MG63 (cell line): ENCODE results near the gene PLS3. TPM values are rescaled to one million over a fixed set of nuclear protein-coding genes. Genes with fewer than 3 reads are reported as not detected.
"Not testable (repeated sequence)": the region's sequence is repeated elsewhere in the genome, so short reads cannot be mapped to it uniquely, and the experiment has no call there.

ENCODE experiments used
- DNase-seq: peaks from one replicate; pipeline ENCODE4 v3.0.0-alpha.2; 2020
- H3K27me3 ChIP-seq: fragments of 250-450 bp; sonication (Bioruptor Pico); 2 replicates; pipeline ENCODE4 v1.5.1; 2020; ENCODE audit warnings: mild to moderate bottlenecking, moderate library complexity
- H3K36me3 ChIP-seq: fragments of 250-450 bp; sonication (Bioruptor Pico); 2 replicates; pipeline ENCODE4 v1.5.1; 2020; ENCODE audit warnings: mild to moderate bottlenecking, moderate library complexity
- H3K4me3 ChIP-seq: fragments of 250-450 bp; sonication (Bioruptor Pico); 2 replicates; pipeline ENCODE4 v1.5.1; 2020; ENCODE audit warnings: mild to moderate bottlenecking, moderate library complexity
- H3K9me3 ChIP-seq: fragments of 250-450 bp; sonication (Bioruptor Pico); 2 replicates; pipeline ENCODE4 v1.5.1; 2020; ENCODE audit warnings: mild to moderate bottlenecking, moderate library complexity
- total RNA-seq: library from RNA; depleted of rRNA; stranded (reverse); fragments of >200 nt; shearing (Covaris generic); gene quantifications from 2 replicates; pipeline ENCODE4 v1.2.3, GENCODE V29; 2014; ENCODE audit warnings: low replicate concordance; rRNA removed

The PLS3 gene
- 112 and 140 TPM in 2 replicates for total RNA-seq

DNA sequence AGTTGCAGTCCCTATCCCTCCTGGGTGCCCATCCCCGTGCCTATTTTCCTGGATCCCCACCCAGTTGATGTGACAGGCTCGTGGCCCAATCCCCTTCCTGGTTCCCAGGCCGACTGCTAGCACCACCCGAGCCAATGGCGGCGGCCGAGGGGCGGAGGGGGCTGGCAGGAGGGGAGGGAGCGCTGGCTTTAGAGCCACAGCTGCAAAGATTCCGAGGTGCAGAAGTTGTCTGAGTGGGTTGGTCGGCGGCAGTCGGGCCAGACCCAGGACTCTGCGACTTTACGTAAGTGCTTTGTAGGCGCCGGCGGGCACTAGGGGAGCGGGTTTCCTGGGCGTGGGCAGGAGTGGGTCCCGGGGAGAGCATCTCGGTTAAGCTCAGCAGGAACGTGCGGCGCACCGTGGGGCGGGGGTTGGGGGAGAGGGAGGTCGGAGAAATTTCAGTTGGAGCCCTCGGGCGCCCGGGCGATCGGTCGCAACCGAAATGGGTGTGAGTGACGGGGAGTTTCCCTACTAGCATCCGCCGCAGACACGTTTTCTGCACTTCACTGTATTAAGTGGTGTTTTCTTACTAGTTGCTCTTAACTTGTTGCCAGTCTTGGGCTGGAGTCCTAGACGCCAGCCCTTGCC, at the start of gene PLS3:
TSS of gene PLS3 (plus strand) at position 197 of the 627 bp plus-strand sequence. CDS start 49,077 bp downstream, outside the sequence.
- Histone ChIP-seq H3K4me3 (peak within 1 kb of the TSS; percentile 69), H3K27me3 (no peaks in the 10 kb centered on the region), H3K9me3 (no peaks in the 10 kb centered on the region), H3K36me3 (no peaks in the 10 kb centered on the region)
- DNase-seq, result peak; percentile 89

- Histone ChIP-seq H3K27me3 (no peaks in the 10 kb centered on the region), H3K9me3 (no peaks in the 10 kb centered on the region), H3K4me3 (no peak overlapping the region), H3K36me3 (no peaks in the 10 kb centered on the region)
- DNase-seq, result no peak
These were observed 42.9 kb upstream of the PLS3 start for GRCh38 chrX:115518113-115518512.

DNA sequence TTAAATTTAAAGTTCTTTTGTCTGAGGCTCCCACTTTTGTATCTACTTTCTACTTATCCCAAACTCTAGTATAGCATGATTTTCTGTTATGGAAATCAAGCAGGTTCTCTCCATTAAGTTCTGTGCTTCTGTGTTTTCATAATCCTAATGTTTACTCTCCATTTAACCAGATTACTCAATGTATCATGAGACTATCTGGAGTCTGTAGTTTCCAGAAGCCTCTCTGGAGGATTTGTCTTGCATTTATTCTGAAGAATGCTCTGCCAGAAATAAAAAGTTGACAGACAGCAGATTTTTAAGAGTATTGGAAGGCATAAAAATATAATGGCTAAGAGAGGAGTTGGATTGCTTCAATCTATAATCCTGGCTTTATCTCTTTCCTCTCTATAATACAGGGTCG, 39.2 kb upstream of the PLS3 start:
- no peak overlapping the region for H3K4me3 ChIP-seq
- no peak for DNase-seq

DNA sequence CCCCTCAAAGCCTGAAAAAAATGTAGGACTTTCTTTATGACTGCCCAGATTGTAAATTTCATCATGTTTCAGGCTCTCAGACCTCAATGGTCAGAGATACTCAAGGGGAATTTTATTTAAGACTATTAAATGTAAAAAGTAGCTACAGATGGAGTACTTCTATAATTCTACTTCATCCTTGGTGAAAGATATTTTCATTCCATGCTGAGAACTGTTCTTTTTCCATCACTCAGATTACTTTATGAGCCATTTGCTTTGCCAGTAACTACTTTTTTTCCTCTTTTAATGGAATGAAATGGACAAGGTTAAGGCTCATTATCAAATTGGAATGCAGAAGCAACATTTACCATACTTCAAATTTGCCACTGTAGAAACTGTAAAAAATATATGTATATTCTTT, 38.0 kb upstream of the PLS3 start:
- no peaks in the 10 kb centered on the region for H3K27me3 ChIP-seq
- DNase-seq, result no peak
- H3K4me3 ChIP-seq, result no peak overlapping the region

More for the DNA sequence above, 39.2 kb upstream of the PLS3 start:
- Histone ChIP-seq H3K27me3 (no peaks in the 10 kb centered on the region), H3K9me3 (no peaks in the 10 kb centered on the region), H3K36me3 (no peaks in the 10 kb centered on the region)

GRCh38 chrX:115525486-115525885, 35.5 kb upstream of the PLS3 start:
- Histone ChIP-seq H3K9me3 (no peaks in the 10 kb centered on the region), H3K4me3 (no peak overlapping the region), H3K36me3 (no peaks in the 10 kb centered on the region), H3K27me3 (no peaks in the 10 kb centered on the region)
- DNase-seq, result no peak

More for the DNA sequence above, 38.0 kb upstream of the PLS3 start:
- H3K36me3 ChIP-seq, result no peaks in the 10 kb centered on the region
- H3K9me3 ChIP-seq, result no peaks in the 10 kb centered on the region

GRCh38 chrX:115531818-115532403, 29.1 kb upstream of the PLS3 start:
- Histone ChIP-seq H3K4me3 (no peak overlapping the region), H3K36me3 (no peaks in the 10 kb centered on the region), H3K27me3 (no peaks in the 10 kb centered on the region), H3K9me3 (no peaks in the 10 kb centered on the region)
- DNase-seq, result peak; percentile 38

GRCh38 chrX:115533485-115533884, 27.5 kb upstream of the PLS3 start:
- H3K4me3 ChIP-seq, result no peak overlapping the region
- H3K9me3 ChIP-seq, result no peaks in the 10 kb centered on the region
- no peak for DNase-seq
- H3K27me3 ChIP-seq, result no peaks in the 10 kb centered on the region
- H3K36me3 ChIP-seq, result no peaks in the 10 kb centered on the region

GRCh38 chrX:115534383-115534782, 26.6 kb upstream of the PLS3 start:
- Histone ChIP-seq H3K36me3 (no peaks in the 10 kb centered on the region), H3K4me3 (no peak overlapping the region), H3K27me3 (no peaks in the 10 kb centered on the region), H3K9me3 (no peaks in the 10 kb centered on the region)
- no peak for DNase-seq

- Histone ChIP-seq H3K9me3 (no peaks in the 10 kb centered on the region), H3K36me3 (no peaks in the 10 kb centered on the region), H3K4me3 (no peak overlapping the region), H3K27me3 (no peaks in the 10 kb centered on the region)
- DNase-seq, result no peak
These were observed 25.6 kb upstream of the PLS3 start for GRCh38 chrX:115535421-115535820.

GRCh38 chrX:115535844-115536243, 25.1 kb upstream of the PLS3 start:
- Histone ChIP-seq H3K36me3 (no peaks in the 10 kb centered on the region), H3K4me3 (no peak overlapping the region), H3K27me3 (no peaks in the 10 kb centered on the region), H3K9me3 (no peaks in the 10 kb centered on the region)
- no peak for DNase-seq

- H3K27me3 ChIP-seq, result no peaks in the 10 kb centered on the region
- no peaks in the 10 kb centered on the region for H3K36me3 ChIP-seq
- DNase-seq, result no peak
- no peak overlapping the region for H3K4me3 ChIP-seq
- no peaks in the 10 kb centered on the region for H3K9me3 ChIP-seq
These were observed 21.1 kb upstream of the PLS3 start for GRCh38 chrX:115539841-115540240.

DNA sequence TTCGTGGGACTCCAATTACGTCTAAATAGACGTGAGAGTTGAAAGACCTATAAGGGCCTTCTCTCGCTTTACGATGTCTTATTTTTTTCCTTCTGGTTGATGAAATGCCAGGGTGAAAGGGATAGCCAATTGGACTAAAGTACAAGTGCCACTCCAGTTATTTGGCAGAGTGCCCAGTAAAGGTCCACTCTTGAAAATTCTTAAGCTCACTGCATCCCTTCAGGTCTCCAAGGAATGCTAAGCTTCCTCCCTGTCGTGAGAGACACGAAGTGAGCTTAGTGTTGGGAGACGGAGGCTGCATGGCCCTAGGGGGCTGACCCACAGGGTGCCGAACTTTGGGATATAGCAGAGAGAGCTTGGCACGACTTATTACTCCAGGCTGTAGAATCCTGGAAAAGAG, 19.9 kb upstream of the PLS3 start:
- DNase-seq, H3K4me3 ChIP-seq, H3K27me3 ChIP-seq, H3K9me3 ChIP-seq, H3K36me3 ChIP-seq: not testable (repeated sequence)

DNA sequence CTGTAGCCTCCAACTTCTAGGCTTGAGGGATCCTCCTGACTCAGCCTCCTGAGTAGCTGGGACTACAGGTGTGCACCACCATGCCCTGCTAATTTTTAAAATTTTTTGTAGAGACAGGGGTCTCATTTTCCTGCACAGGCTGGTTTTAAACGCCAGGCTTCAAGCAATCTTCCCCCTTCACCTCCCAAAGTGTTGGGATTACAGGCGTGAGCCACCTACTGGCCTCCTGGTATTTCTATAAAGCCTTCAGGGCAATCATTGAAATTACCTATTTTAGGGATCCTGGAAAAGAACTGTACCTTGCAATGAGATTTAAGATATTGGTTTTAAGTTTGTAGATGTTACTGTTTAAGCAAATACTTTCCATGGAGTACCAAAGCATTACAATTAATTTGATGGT, 13.5 kb upstream of the PLS3 start:
- no peak for DNase-seq
- no peaks in the 10 kb centered on the region for H3K9me3 ChIP-seq
- no peak overlapping the region for H3K4me3 ChIP-seq
- H3K36me3 ChIP-seq, result no peaks in the 10 kb centered on the region
- no peaks in the 10 kb centered on the region for H3K27me3 ChIP-seq

DNA sequence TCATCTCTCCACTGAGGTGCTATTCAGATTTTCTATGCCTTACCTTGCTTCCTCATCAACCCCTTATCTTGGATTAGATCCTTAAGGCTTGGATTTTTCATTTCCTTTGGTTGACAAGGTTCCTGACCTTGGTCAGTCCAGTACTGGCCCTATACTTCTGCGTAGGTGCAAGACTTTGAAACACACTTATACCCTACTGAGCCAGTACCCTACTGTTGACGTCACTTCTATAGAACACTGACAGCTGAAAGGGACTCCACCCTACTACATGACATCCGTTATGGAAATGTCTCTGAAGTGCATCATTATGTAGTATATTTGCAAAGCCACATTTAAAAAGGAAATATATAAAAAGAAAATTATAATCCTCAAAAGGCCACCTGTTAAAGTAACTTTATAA, 12.0 kb upstream of the PLS3 start:
- no peak for DNase-seq
- Histone ChIP-seq H3K36me3 (no peaks in the 10 kb centered on the region), H3K27me3 (no peaks in the 10 kb centered on the region), H3K9me3 (no peaks in the 10 kb centered on the region), H3K4me3 (no peak overlapping the region)

- no peaks in the 10 kb centered on the region for H3K27me3 ChIP-seq
- no peaks in the 10 kb centered on the region for H3K36me3 ChIP-seq
- no peaks in the 10 kb centered on the region for H3K9me3 ChIP-seq
- no peak for DNase-seq
- H3K4me3 ChIP-seq, result no peak overlapping the region
These were observed 7.8 kb upstream of the PLS3 start for GRCh38 chrX:115553171-115553570.

DNA sequence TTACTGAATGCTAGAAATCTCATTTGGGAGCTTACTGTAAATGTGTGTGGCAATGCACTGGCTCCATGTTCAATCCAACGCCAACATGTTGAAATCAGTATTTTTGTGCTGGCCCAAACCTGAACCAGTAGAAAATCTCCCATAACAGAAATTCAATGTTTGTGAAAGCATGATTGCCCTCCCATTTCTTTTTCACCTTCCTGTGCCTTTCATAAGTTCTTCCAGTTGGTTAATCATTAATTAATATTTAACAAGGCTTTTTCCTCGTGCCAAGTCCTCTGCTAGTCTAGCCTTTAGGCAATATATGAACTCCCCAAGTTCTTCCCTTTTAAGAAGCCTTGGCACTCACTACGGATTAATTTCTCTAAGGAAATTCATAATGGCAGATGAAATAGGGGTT, 1.3 kb upstream of the PLS3 start:
- no peak for DNase-seq

GRCh38 chrX:115560211-115560977, 580 bp upstream of the PLS3 start:
- Histone ChIP-seq H3K9me3 (no peaks in the 10 kb centered on the region), H3K36me3 (no peaks in the 10 kb centered on the region), H3K4me3 (peak overlapping the region; percentile 69), H3K27me3 (no peaks in the 10 kb centered on the region)
- DNase-seq, result no peak

More for the DNA sequence above, 1.3 kb upstream of the PLS3 start:
- Histone ChIP-seq H3K9me3 (no peaks in the 10 kb centered on the region), H3K27me3 (no peaks in the 10 kb centered on the region), H3K36me3 (no peaks in the 10 kb centered on the region), H3K4me3 (no peak overlapping the region)
